Epithelial cell of esophagus (primary cell): Measurements from ENCODE around the gene BEX2.
"Not testable (repeated sequence)": the region's sequence is repeated elsewhere in the genome, so short reads cannot be mapped to it uniquely, and the experiment has no call there.

Experiments
- DNase-seq: peaks from one replicate; pipeline ENCODE4 v3.0.0; 2010; ENCODE audit warnings: low read depth
- H3K4me3 ChIP-seq: 2 replicates; pipeline ENCODE4 v1.5.1; 2011; ENCODE audit warnings: mild to moderate bottlenecking, low read length, control low read depth
- CTCF ChIP-seq: IDR thresholded peaks from 2 replicates; pipeline ENCODE4 v1.5.1; 2011; ENCODE audit warnings: low read depth, mild to moderate bottlenecking, low read length, control low read depth, inconsistent platforms; ENCODE audit not compliant: insufficient read depth; ENCODE audit errors: missing control alignments

Gene BEX2

GRCh38 chrX:103310555-103311398 lies at the start of gene BEX2:
Gene BEX2, minus strand, starts transcription at chrX:103310990. Its CDS starts 1,014 bp downstream, at chrX:103309976.
- peak within 1 kb of the TSS; percentile 54 for H3K4me3 ChIP-seq
- no peak for TF ChIP-seq CTCF
- peak; percentile 72 for DNase-seq

- no peak overlapping the region for H3K4me3 ChIP-seq
- DNase-seq = no peak
- no peak for TF ChIP-seq CTCF
These were observed 49.3 kb upstream of the BEX2 start for GRCh38 chrX:103360092-103360491.

- not testable (repeated sequence) for DNase-seq, H3K4me3 ChIP-seq
These were observed 48.8 kb upstream of the BEX2 start for GRCh38 chrX:103359605-103360004.

GRCh38 chrX:103357871-103358270 lies 47.1 kb upstream of the BEX2 start:
- peak overlapping the region; percentile 86 for H3K4me3 ChIP-seq
- no peak for DNase-seq
- TF ChIP-seq CTCF = no peak

GRCh38 chrX:103356858-103357257 lies 46.1 kb upstream of the BEX2 start:
- TF ChIP-seq CTCF = no peak
- peak overlapping the region; percentile 86 for H3K4me3 ChIP-seq
- DNase-seq = no peak

- peak; percentile 52 for DNase-seq
- H3K4me3 ChIP-seq = peak within 1 kb of the TSS; percentile 86
- no peak for TF ChIP-seq CTCF
These were observed 45.5 kb upstream of the BEX2 start, which contains the start of gene TCEAL9 for GRCh38 chrX:103356130-103356798. Gene TCEAL9, plus strand, starts transcription at chrX:103356506. Its CDS starts 1,179 bp downstream, at chrX:103357685.

GRCh38 chrX:103347682-103348397 lies 37.0 kb upstream of the BEX2 start:
- TF ChIP-seq CTCF = no peak
- no peak overlapping the region for H3K4me3 ChIP-seq
- no peak for DNase-seq
